DOHH2 (cell line): ENCODE measurements around the gene PROK1.

Source experiments
- CTCF ChIP-seq: fragments of 200-600 bp; sonication (generic); IDR thresholded peaks from one replicate; pipeline ENCODE4 v1.5.1; 2014; ENCODE audit warnings: antibody characterized with exemption, mild to moderate bottlenecking, low read depth, low read length; ENCODE audit not compliant: poor library complexity, severe bottlenecking
- EZH2phosphoT487 ChIP-seq: fragments of 200-600 bp; sonication (generic); IDR thresholded peaks from 2 replicates; pipeline ENCODE4 v1.6.1; 2017; ENCODE audit warnings: borderline replicate concordance, mild to moderate bottlenecking, antibody characterized with exemption, low read length, moderate library complexity, mixed read lengths

DNA sequence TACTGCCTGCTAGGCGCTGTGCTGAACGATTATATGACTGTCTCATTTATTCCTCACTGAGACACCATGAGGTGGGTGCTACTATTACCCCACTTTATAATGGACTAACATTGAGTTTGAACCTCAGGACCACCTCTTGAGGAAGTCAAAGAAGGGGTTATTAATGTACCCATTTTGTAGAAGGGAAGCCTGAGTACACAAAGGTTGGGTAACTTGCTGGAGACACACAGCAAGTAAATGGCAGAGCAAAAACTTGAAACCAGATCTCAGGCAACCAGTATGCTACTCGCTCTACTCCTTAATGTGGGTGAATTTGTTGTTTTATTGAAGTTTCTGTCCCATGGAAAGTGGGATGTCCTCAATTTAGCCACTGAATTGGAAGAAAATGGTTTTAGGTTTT lies 37.9 kb downstream of the PROK1 start:
- no peak for TF ChIP-seq CTCF
- TF ChIP-seq EZH2phosphoT487: no peak
